Measurements from ENCODE around the gene APBB2.

Gene APBB2

GRCh38 chr4:41185614-41186592 lies 28.4 kb downstream of the APBB2 start:
- no peak for DNase-seq

- DNase-seq, result no peak
Measured at GRCh38 chr4:41184009-41184408, 30.3 kb downstream of the APBB2 start.

- no peak for DNase-seq
Measured at GRCh38 chr4:41183021-41183553, 31.3 kb downstream of the APBB2 start.

- DNase-seq, result no peak
Measured at GRCh38 chr4:41181037-41181436, 33.3 kb downstream of the APBB2 start.

GRCh38 chr4:41179498-41180195 lies 34.7 kb downstream of the APBB2 start:
- no peak for DNase-seq

GRCh38 chr4:41178372-41179370 lies 35.7 kb downstream of the APBB2 start:
- DNase-seq, result no peak

GRCh38 chr4:41177016-41177415 lies 37.3 kb downstream of the APBB2 start:
- DNase-seq, result no peak

GRCh38 chr4:41176340-41176739 lies 38.0 kb downstream of the APBB2 start:
- no peak for DNase-seq

- DNase-seq, result no peak
Measured at GRCh38 chr4:41175794-41176193, 38.5 kb downstream of the APBB2 start.

GRCh38 chr4:41174444-41174843 lies 39.9 kb downstream of the APBB2 start:
- DNase-seq, result no peak

- DNase-seq, result no peak
Measured at GRCh38 chr4:41172786-41173185, 41.6 kb downstream of the APBB2 start.

GRCh38 chr4:41169256-41169800 lies 45.0 kb downstream of the APBB2 start:
- no peak for DNase-seq

- DNase-seq, result no peak
Measured at GRCh38 chr4:41167191-41167590, 47.2 kb downstream of the APBB2 start.

- DNase-seq, result no peak
Measured at GRCh38 chr4:41164405-41164804, 49.9 kb downstream of the APBB2 start.

- DNase-seq, result no peak
Measured at GRCh38 chr4:41161355-41161754, 53.0 kb downstream of the APBB2 start.

GRCh38 chr4:41160856-41161255 lies 53.5 kb downstream of the APBB2 start:
- DNase-seq, result no peak

GRCh38 chr4:41160012-41160789 lies 54.1 kb downstream of the APBB2 start:
- no peak for DNase-seq

GRCh38 chr4:41158756-41159155 lies 55.6 kb downstream of the APBB2 start:
- no peak for DNase-seq

- DNase-seq, result no peak
Measured at GRCh38 chr4:41158274-41158673, 56.1 kb downstream of the APBB2 start.

GRCh38 chr4:41157009-41157408 lies 57.3 kb downstream of the APBB2 start:
- no peak for DNase-seq

GRCh38 chr4:41156574-41156973 lies 57.8 kb downstream of the APBB2 start:
- no peak for DNase-seq

Measured in SHP77 (cell line).